ENCODE results near the gene USH1C.

Gene USH1C

GRCh38 chr11:17563231-17563646 is 19.0 kb upstream of the USH1C start:
- no peak overlapping the region for H2AFZ ChIP-seq (ENCODE audit: low read length)
- H3K9ac ChIP-seq (ENCODE audit: low read length): no peak overlapping the region
- H3F3A ChIP-seq (ENCODE audit: insufficient read depth, low read length): no peaks in the 10 kb centered on the region
- TF ChIP-seq CTCF (IDR thresholded peaks at IDR 0.05; ENCODE audit: low read length): no peak
- TF ChIP-seq EZH2phosphoT487 (IDR thresholded peaks at IDR 0.05; ENCODE audit: low read length): no peak
- TF ChIP-seq EZH2 (optimal IDR thresholded peaks at IDR 0.05; ENCODE audit: low read depth, low read length): no peak
- H3K9me3 ChIP-seq (replicated peaks; ENCODE audit: insufficient read depth, low read length): no peaks in the 10 kb centered on the region
- no peak overlapping the region for H3K27ac ChIP-seq (ENCODE audit: low read length)
- no peak overlapping the region for H3K4me2 ChIP-seq (ENCODE audit: low read depth, low read length)
- H4K20me1 ChIP-seq (ENCODE audit: insufficient read depth, low read length): no peaks in the 10 kb centered on the region
- no peaks in the 10 kb centered on the region for H3K4me1 ChIP-seq (ENCODE audit: low read length)
- no peaks in the 10 kb centered on the region for H3K36me3 ChIP-seq (replicated peaks; ENCODE audit: insufficient read depth, low read length)
- no peaks in the 10 kb centered on the region for H3K9me2 ChIP-seq (replicated peaks; ENCODE audit: insufficient read depth, low read length)
- 0 out of 2 replicates have a peak, but pooled peaks cover 3% of the 10 kb centered on the region for H3K27me3 ChIP-seq (replicated peaks; ENCODE audit: insufficient read depth, low read length)
- no peak for DNase-seq
- no peak overlapping the region for H3K4me3 ChIP-seq (ENCODE audit: low read length)
- H3K79me2 ChIP-seq (ENCODE audit: low read length): no peaks in the 10 kb centered on the region

GRCh38 chr11:17561526-17561925 is 17.3 kb upstream of the USH1C start:
- Histone ChIP-seq H3K27ac (ENCODE audit: low read length) (no peak overlapping the region), H2AFZ (ENCODE audit: low read length) (no peak overlapping the region), H3K9ac (ENCODE audit: low read length) (no peak overlapping the region), H3K9me3 (replicated peaks; ENCODE audit: insufficient read depth, low read length) (no peaks in the 10 kb centered on the region), H3K4me3 (ENCODE audit: low read length) (no peak overlapping the region), H3K79me2 (ENCODE audit: low read length) (no peaks in the 10 kb centered on the region), H3F3A (ENCODE audit: insufficient read depth, low read length) (no peaks in the 10 kb centered on the region), H3K9me2 (replicated peaks; ENCODE audit: insufficient read depth, low read length) (no peaks in the 10 kb centered on the region), H3K4me1 (ENCODE audit: low read length) (no peaks in the 10 kb centered on the region), H3K27me3 (replicated peaks; ENCODE audit: insufficient read depth, low read length) (0 out of 2 replicates have a peak, but pooled peaks cover 3% of the 10 kb centered on the region), H4K20me1 (ENCODE audit: insufficient read depth, low read length) (no peaks in the 10 kb centered on the region), H3K36me3 (replicated peaks; ENCODE audit: insufficient read depth, low read length) (no peaks in the 10 kb centered on the region), H3K4me2 (ENCODE audit: low read depth, low read length) (no peak overlapping the region)
- no peak for DNase-seq
- TF ChIP-seq EZH2 (optimal IDR thresholded peaks at IDR 0.05; ENCODE audit: low read depth, low read length): no peak

- no peaks in the 10 kb centered on the region for H3K9me2 ChIP-seq (replicated peaks; ENCODE audit: insufficient read depth, low read length)
- no peaks in the 10 kb centered on the region for H3K4me1 ChIP-seq (ENCODE audit: low read length)
- H3K9ac ChIP-seq (ENCODE audit: low read length): no peak overlapping the region
- H3K4me3 ChIP-seq (ENCODE audit: low read length): no peak overlapping the region
- no peak overlapping the region for H2AFZ ChIP-seq (ENCODE audit: low read length)
- no peaks in the 10 kb centered on the region for H4K20me1 ChIP-seq (ENCODE audit: insufficient read depth, low read length)
- no peaks in the 10 kb centered on the region for H3K79me2 ChIP-seq (ENCODE audit: low read length)
- no peaks in the 10 kb centered on the region for H3K9me3 ChIP-seq (replicated peaks; ENCODE audit: insufficient read depth, low read length)
- no peak overlapping the region for H3K4me2 ChIP-seq (ENCODE audit: low read depth, low read length)
- 0 out of 2 replicates have a peak, but pooled peaks cover 3% of the 10 kb centered on the region for H3K27me3 ChIP-seq (replicated peaks; ENCODE audit: insufficient read depth, low read length)
- TF ChIP-seq EZH2 (optimal IDR thresholded peaks at IDR 0.05; ENCODE audit: low read depth, low read length): no peak
- no peak for TF ChIP-seq CTCF (IDR thresholded peaks at IDR 0.05; ENCODE audit: low read length)
- TF ChIP-seq EZH2phosphoT487 (IDR thresholded peaks at IDR 0.05; ENCODE audit: low read length): no peak
- H3F3A ChIP-seq (ENCODE audit: insufficient read depth, low read length): no peaks in the 10 kb centered on the region
- no peaks in the 10 kb centered on the region for H3K36me3 ChIP-seq (replicated peaks; ENCODE audit: insufficient read depth, low read length)
- H3K27ac ChIP-seq (ENCODE audit: low read length): no peak overlapping the region
- no peak for DNase-seq
Observed at GRCh38 chr11:17561111-17561415, 16.8 kb upstream of the USH1C start.

- H3F3A ChIP-seq (ENCODE audit: insufficient read depth, low read length): no peaks in the 10 kb centered on the region
- H3K9me2 ChIP-seq (replicated peaks; ENCODE audit: insufficient read depth, low read length): no peaks in the 10 kb centered on the region
- TF ChIP-seq EZH2phosphoT487 (IDR thresholded peaks at IDR 0.05; ENCODE audit: low read length): no peak
- TF ChIP-seq CTCF (IDR thresholded peaks at IDR 0.05; ENCODE audit: low read length): no peak
- no peak for TF ChIP-seq EZH2 (optimal IDR thresholded peaks at IDR 0.05; ENCODE audit: low read depth, low read length)
- no peak overlapping the region for H2AFZ ChIP-seq (ENCODE audit: low read length)
- no peak overlapping the region for H3K4me3 ChIP-seq (ENCODE audit: low read length)
- no peaks in the 10 kb centered on the region for H3K4me1 ChIP-seq (ENCODE audit: low read length)
- H3K27ac ChIP-seq (ENCODE audit: low read length): no peak overlapping the region
- H3K9ac ChIP-seq (ENCODE audit: low read length): no peak overlapping the region
- H3K4me2 ChIP-seq (ENCODE audit: low read depth, low read length): no peak overlapping the region
- H3K9me3 ChIP-seq (replicated peaks; ENCODE audit: insufficient read depth, low read length): no peaks in the 10 kb centered on the region
- no peaks in the 10 kb centered on the region for H4K20me1 ChIP-seq (ENCODE audit: insufficient read depth, low read length)
- 0 out of 2 replicates have a peak, but pooled peaks cover 3% of the 10 kb centered on the region for H3K27me3 ChIP-seq (replicated peaks; ENCODE audit: insufficient read depth, low read length)
- no peaks in the 10 kb centered on the region for H3K79me2 ChIP-seq (ENCODE audit: low read length)
- no peaks in the 10 kb centered on the region for H3K36me3 ChIP-seq (replicated peaks; ENCODE audit: insufficient read depth, low read length)
- no peak for DNase-seq
Observed at GRCh38 chr11:17560281-17561110, 16.3 kb upstream of the USH1C start.

All from MM.1S (cell line).